ENCODE measurements around the gene CASTOR2. TPM values are rescaled to one million over a fixed set of nuclear protein-coding genes. Genes with fewer than 3 reads are reported as not detected.
A peak's percentile ranks its signal among the peaks of the same experiment; 100 is the strongest.
"Not testable (repeated sequence)": the region's sequence is repeated elsewhere in the genome, so short reads cannot be mapped to it uniquely, and the experiment has no call there.

The CASTOR2 gene
- total RNA-seq, 1 donor from 2014 or later = 25.4 TPM

GRCh38 chr7:74963704-74964510 is 598 bp upstream of the CASTOR2 start:
- H3K27ac Mint-ChIP-seq (ENCODE audit: unreplicated experiment); H3K36me3 Mint-ChIP-seq (ENCODE audit: unreplicated experiment); H3K27me3 Mint-ChIP-seq (ENCODE audit: unreplicated experiment); H3K4me1 Mint-ChIP-seq (ENCODE audit: unreplicated experiment); H3K9me3 Mint-ChIP-seq (ENCODE audit: unreplicated experiment): not testable (repeated sequence)
- peak; percentile 46 for DNase-seq (ENCODE audit: extremely low spot score, unreplicated experiment)
- H3K4me3 Mint-ChIP-seq (ENCODE audit: unreplicated experiment) = peak overlapping the region; percentile 59

GRCh38 chr7:74966208-74966854 is 1.8 kb downstream of the CASTOR2 start:
- H3K36me3 Mint-ChIP-seq (ENCODE audit: unreplicated experiment); H3K9me3 Mint-ChIP-seq (ENCODE audit: unreplicated experiment); H3K27me3 Mint-ChIP-seq (ENCODE audit: unreplicated experiment); DNase-seq (ENCODE audit: extremely low spot score, unreplicated experiment); H3K27ac Mint-ChIP-seq (ENCODE audit: unreplicated experiment); H3K4me3 Mint-ChIP-seq (ENCODE audit: unreplicated experiment); H3K4me1 Mint-ChIP-seq (ENCODE audit: unreplicated experiment): not testable (repeated sequence)

GRCh38 chr7:74966909-74967308 is 2.4 kb downstream of the CASTOR2 start:
- H3K4me3 Mint-ChIP-seq (ENCODE audit: unreplicated experiment); DNase-seq (ENCODE audit: extremely low spot score, unreplicated experiment); H3K27me3 Mint-ChIP-seq (ENCODE audit: unreplicated experiment); H3K36me3 Mint-ChIP-seq (ENCODE audit: unreplicated experiment); H3K4me1 Mint-ChIP-seq (ENCODE audit: unreplicated experiment); H3K9me3 Mint-ChIP-seq (ENCODE audit: unreplicated experiment); H3K27ac Mint-ChIP-seq (ENCODE audit: unreplicated experiment): not testable (repeated sequence)

- not testable (repeated sequence) for H3K4me3 Mint-ChIP-seq (ENCODE audit: unreplicated experiment); H3K9me3 Mint-ChIP-seq (ENCODE audit: unreplicated experiment); H3K4me1 Mint-ChIP-seq (ENCODE audit: unreplicated experiment); DNase-seq (ENCODE audit: extremely low spot score, unreplicated experiment); H3K27me3 Mint-ChIP-seq (ENCODE audit: unreplicated experiment); H3K36me3 Mint-ChIP-seq (ENCODE audit: unreplicated experiment); H3K27ac Mint-ChIP-seq (ENCODE audit: unreplicated experiment)
Observed at GRCh38 chr7:74971431-74971830, 6.9 kb downstream of the CASTOR2 start.

- not testable (repeated sequence) for H3K27ac Mint-ChIP-seq (ENCODE audit: unreplicated experiment); H3K27me3 Mint-ChIP-seq (ENCODE audit: unreplicated experiment); H3K4me3 Mint-ChIP-seq (ENCODE audit: unreplicated experiment); H3K4me1 Mint-ChIP-seq (ENCODE audit: unreplicated experiment); H3K9me3 Mint-ChIP-seq (ENCODE audit: unreplicated experiment); H3K36me3 Mint-ChIP-seq (ENCODE audit: unreplicated experiment); DNase-seq (ENCODE audit: extremely low spot score, unreplicated experiment)
Observed at GRCh38 chr7:74972377-74972776, 7.9 kb downstream of the CASTOR2 start.

- H3K4me3 Mint-ChIP-seq (ENCODE audit: unreplicated experiment); H3K36me3 Mint-ChIP-seq (ENCODE audit: unreplicated experiment); H3K27me3 Mint-ChIP-seq (ENCODE audit: unreplicated experiment); DNase-seq (ENCODE audit: extremely low spot score, unreplicated experiment); H3K27ac Mint-ChIP-seq (ENCODE audit: unreplicated experiment); H3K4me1 Mint-ChIP-seq (ENCODE audit: unreplicated experiment); H3K9me3 Mint-ChIP-seq (ENCODE audit: unreplicated experiment): not testable (repeated sequence)
Observed at GRCh38 chr7:74975959-74976358, 11.5 kb downstream of the CASTOR2 start.

GRCh38 chr7:74977523-74977922 is 13.0 kb downstream of the CASTOR2 start:
- not testable (repeated sequence) for H3K4me3 Mint-ChIP-seq (ENCODE audit: unreplicated experiment); H3K4me1 Mint-ChIP-seq (ENCODE audit: unreplicated experiment); H3K27me3 Mint-ChIP-seq (ENCODE audit: unreplicated experiment); H3K9me3 Mint-ChIP-seq (ENCODE audit: unreplicated experiment); H3K36me3 Mint-ChIP-seq (ENCODE audit: unreplicated experiment); H3K27ac Mint-ChIP-seq (ENCODE audit: unreplicated experiment); DNase-seq (ENCODE audit: extremely low spot score, unreplicated experiment)

GRCh38 chr7:74988436-74988835 is 23.9 kb downstream of the CASTOR2 start:
- DNase-seq (ENCODE audit: extremely low spot score, unreplicated experiment); H3K4me3 Mint-ChIP-seq (ENCODE audit: unreplicated experiment); H3K4me1 Mint-ChIP-seq (ENCODE audit: unreplicated experiment); H3K36me3 Mint-ChIP-seq (ENCODE audit: unreplicated experiment); H3K9me3 Mint-ChIP-seq (ENCODE audit: unreplicated experiment); H3K27ac Mint-ChIP-seq (ENCODE audit: unreplicated experiment): not testable (repeated sequence)
- peaks cover 34% of the 10 kb centered on the region for H3K27me3 Mint-ChIP-seq (ENCODE audit: unreplicated experiment)

- peaks cover 32% of the 10 kb centered on the region for H3K4me1 Mint-ChIP-seq (ENCODE audit: unreplicated experiment)
- no peak overlapping the region for H3K27ac Mint-ChIP-seq (ENCODE audit: unreplicated experiment)
Observed at GRCh38 chr7:74993121-74993520, 28.6 kb downstream of the CASTOR2 start.

GRCh38 chr7:74994869-74995543 is 30.5 kb downstream of the CASTOR2 start:
- H3K4me3 Mint-ChIP-seq (ENCODE audit: unreplicated experiment); DNase-seq (ENCODE audit: extremely low spot score, unreplicated experiment): not testable (repeated sequence)
- H3K4me1 Mint-ChIP-seq (ENCODE audit: unreplicated experiment) = peaks cover 32% of the 10 kb centered on the region

More at GRCh38 chr7:74993121-74993520, 28.6 kb downstream of the CASTOR2 start:
- Mint-ChIP-seq H3K36me3 (ENCODE audit: unreplicated experiment) (no peaks in the 10 kb centered on the region), H3K27me3 (ENCODE audit: unreplicated experiment) (peaks cover 60% of the 10 kb centered on the region), H3K4me3 (ENCODE audit: unreplicated experiment) (no peak overlapping the region), H3K9me3 (ENCODE audit: unreplicated experiment) (no peaks in the 10 kb centered on the region)
- no peak for TF ChIP-seq CTCF (IDR thresholded peaks at IDR 0.05)
- DNase-seq (ENCODE audit: extremely low spot score, unreplicated experiment) = no peak

GRCh38 chr7:74996361-74996760 is 31.9 kb downstream of the CASTOR2 start:
- DNase-seq (ENCODE audit: extremely low spot score, unreplicated experiment); H3K27ac Mint-ChIP-seq (ENCODE audit: unreplicated experiment); H3K36me3 Mint-ChIP-seq (ENCODE audit: unreplicated experiment); H3K4me3 Mint-ChIP-seq (ENCODE audit: unreplicated experiment); H3K9me3 Mint-ChIP-seq (ENCODE audit: unreplicated experiment): not testable (repeated sequence)
- peaks cover 33% of the 10 kb centered on the region for H3K4me1 Mint-ChIP-seq (ENCODE audit: unreplicated experiment)
- H3K27me3 Mint-ChIP-seq (ENCODE audit: unreplicated experiment) = peaks cover 52% of the 10 kb centered on the region

More at GRCh38 chr7:74994869-74995543, 30.5 kb downstream of the CASTOR2 start:
- not testable (repeated sequence) for H3K27ac Mint-ChIP-seq (ENCODE audit: unreplicated experiment); H3K9me3 Mint-ChIP-seq (ENCODE audit: unreplicated experiment); H3K36me3 Mint-ChIP-seq (ENCODE audit: unreplicated experiment)
- peaks cover 58% of the 10 kb centered on the region for H3K27me3 Mint-ChIP-seq (ENCODE audit: unreplicated experiment)
